ENCODE measurements around the gene IGFBP6.
A peak's percentile ranks its signal among the peaks of the same experiment; 100 is the strongest.

Gene IGFBP6

GRCh38 chr12:53051058-53051880 lies 46.2 kb upstream of the IGFBP6 start:
- TF ChIP-seq, protein P1, sequence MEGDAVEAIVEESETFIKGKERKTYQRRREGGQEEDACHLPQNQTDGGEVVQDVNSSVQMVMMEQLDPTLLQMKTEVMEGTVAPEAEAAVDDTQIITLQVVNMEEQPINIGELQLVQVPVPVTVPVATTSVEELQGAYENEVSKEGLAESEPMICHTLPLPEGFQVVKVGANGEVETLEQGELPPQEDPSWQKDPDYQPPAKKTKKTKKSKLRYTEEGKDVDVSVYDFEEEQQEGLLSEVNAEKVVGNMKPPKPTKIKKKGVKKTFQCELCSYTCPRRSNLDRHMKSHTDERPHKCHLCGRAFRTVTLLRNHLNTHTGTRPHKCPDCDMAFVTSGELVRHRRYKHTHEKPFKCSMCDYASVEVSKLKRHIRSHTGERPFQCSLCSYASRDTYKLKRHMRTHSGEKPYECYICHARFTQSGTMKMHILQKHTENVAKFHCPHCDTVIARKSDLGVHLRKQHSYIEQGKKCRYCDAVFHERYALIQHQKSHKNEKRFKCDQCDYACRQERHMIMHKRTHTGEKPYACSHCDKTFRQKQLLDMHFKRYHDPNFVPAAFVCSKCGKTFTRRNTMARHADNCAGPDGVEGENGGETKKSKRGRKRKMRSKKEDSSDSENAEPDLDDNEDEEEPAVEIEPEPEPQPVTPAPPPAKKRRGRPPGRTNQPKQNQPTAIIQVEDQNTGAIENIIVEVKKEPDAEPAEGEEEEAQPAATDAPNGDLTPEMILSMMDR (IDR thresholded peaks at IDR 0.05; ENCODE audit: control insufficient read depth, extremely low read depth, insufficient read depth): no peak
- H3K4me3 ChIP-seq (ENCODE audit: low read depth, low read length): no peak overlapping the region
- no peak for DNase-seq (ENCODE audit: low read depth)

DNA sequence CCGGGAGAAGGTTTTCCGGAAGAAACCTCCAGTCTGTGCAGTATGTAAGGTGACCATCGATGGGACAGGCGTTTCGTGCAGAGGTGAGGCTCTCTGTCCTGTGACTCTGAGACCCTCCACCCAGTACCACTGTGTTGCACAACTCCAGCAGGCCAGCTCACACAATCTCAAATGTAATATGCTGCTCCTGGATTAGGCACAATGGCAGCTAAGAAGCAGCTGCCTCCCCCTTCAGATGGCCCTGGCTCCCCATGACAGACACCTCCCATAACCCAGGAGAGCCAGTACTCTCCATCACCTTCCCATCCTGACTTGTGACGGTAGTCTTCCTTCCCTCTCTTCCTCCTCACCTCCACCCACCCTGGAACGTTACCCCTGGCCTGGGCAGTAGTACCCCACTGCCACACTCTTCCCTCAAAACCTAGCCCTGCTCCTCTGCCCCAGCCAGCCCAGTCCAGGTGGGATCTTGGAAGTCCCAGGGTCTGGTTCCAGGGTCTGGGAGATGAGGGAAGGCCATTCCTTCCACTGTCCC lies 45.5 kb upstream of the IGFBP6 start:
- H3K4me3 ChIP-seq (ENCODE audit: low read depth, low read length): peak overlapping the region; percentile 30

DNA sequence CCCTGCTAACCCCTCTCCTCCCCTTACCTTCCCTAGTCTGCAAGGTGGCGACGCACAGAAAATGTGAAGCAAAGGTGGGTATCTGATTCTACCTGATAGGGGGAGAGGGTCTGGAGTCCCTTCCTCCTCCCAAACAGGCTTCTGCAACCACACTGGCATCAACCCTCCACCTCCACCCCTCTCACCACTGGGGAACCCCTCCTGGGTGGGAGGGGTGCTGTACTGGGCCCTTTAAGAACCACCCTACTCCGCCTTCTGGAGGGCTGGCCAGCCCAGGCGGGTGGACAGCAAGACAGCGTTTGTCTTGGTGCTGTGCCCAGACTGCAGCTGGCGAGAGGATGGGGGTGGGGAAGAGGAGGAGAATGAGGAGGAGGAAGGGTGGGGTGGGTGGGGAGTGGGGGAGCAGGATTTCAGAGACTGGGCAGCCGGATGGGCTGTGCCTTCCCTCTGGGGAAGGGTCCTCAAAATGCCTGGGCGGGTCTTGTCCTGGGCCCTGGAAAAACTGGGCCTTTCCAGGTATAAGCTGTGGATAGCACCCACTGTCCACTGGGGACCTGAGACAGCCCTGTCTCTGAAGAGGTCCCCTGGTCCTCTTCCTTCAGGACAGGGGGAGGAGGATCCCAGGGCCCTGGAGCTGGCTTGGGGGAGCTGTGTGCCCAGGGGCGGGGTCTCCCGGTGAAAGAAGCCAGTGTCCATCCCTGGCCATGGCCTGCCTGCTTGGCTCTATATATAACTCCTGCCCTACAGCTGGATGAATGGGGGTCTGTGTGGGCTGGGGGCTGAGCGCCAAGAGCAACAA lies 44.8 kb upstream of the IGFBP6 start:
- TF ChIP-seq, protein P1 (IDR thresholded peaks at IDR 0.05; ENCODE audit: control insufficient read depth, extremely low read depth, insufficient read depth): no peak
- DNase-seq (ENCODE audit: low read depth): no peak
- peak overlapping the region; percentile 69 for H3K4me3 ChIP-seq (ENCODE audit: low read depth, low read length)

More for the DNA sequence above, 45.5 kb upstream of the IGFBP6 start:
- TF ChIP-seq, protein P1 (IDR thresholded peaks at IDR 0.05; ENCODE audit: control insufficient read depth, extremely low read depth, insufficient read depth): no peak
- DNase-seq (ENCODE audit: low read depth): no peak

DNA sequence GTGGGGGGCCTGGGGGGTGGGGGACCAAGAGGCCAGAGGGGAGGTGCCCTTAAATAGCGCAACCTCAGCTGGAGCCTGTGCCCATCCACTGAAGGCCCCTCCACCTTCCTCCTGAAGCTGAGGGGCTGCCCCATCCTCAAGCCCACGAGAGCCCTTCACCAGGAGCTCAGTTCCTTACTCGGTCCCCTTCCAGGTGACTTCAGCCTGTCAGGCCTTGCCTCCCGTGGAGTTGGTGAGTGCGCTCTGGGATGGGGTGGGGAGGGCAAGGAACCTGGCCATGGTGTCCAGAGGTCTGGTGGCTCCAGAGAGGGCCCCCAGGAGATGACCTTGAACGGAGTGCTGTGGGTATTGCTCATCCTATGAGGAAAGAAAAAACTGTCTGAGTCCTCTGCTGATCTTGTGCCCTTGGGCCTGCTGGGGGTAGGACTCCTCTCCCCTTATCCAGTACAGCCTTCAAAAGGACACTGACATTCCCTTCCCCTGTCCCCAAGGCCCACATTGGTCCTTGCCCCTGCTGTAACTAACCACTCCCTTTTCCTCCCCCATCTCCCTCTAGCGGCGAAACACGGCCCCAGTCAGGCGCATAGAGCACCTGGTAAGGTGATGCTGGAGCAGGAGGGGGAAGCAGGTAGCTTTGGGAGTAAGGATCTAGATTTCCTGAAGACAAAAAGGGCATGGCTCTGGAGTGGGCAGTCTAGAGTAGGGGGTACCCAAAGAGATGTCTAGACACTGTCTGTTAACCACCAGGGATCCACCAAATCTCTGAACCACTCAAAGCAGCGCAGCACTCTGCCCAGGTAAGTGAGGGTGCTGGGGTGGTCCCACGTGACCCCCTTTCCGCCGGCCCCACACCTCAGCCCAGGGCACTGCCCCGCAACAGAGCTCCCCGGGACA lies 44.0 kb upstream of the IGFBP6 start:
- H3K4me3 ChIP-seq (ENCODE audit: low read depth, low read length): peak overlapping the region; percentile 69
- TF ChIP-seq, protein P1 (IDR thresholded peaks at IDR 0.05; ENCODE audit: control insufficient read depth, extremely low read depth, insufficient read depth): peak; percentile 89
- DNase-seq (ENCODE audit: low read depth): peak; percentile 71

DNA sequence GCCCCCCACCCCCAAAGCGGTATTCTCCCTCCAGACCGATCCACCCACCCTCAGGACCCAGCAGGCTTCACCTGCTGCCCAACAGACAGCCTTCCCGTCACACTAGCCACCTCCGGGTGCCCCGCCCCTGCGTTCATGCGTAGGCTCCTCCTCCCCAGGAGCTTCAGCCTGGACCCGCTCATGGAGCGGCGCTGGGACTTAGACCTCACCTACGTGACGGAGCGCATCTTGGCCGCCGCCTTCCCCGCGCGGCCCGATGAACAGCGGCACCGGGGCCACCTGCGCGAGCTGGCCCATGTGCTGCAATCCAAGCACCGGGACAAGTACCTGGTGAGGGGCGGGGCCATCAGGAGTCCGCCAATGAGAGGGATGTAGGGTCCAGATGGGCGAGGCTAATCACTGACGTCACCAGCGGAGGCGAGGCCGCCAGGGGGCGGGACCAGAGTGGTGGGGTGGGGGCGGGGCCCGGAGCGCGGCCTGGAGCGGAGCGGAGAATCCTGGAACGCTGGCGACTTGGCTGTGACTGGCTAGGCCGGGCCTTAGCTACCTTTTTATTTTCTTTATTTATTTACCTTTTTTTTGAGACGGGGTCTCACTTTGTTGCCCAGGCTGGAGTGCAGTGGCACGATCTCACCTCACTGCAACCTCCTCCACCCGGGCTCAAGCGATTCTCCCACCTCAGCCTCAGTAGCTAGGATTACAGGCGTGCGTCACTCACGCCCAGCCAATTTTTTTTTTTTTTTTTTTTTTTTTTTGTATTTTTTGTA lies 43.2 kb upstream of the IGFBP6 start:
- TF ChIP-seq, protein P1 (IDR thresholded peaks at IDR 0.05; ENCODE audit: control insufficient read depth, extremely low read depth, insufficient read depth): no peak
- peak; percentile 89 for DNase-seq (ENCODE audit: low read depth)
- H3K4me3 ChIP-seq (ENCODE audit: low read depth, low read length): peak overlapping the region; percentile 69
